A549 (cell line): ENCODE results near the gene DPYD. TPM values are rescaled to one million over a fixed set of nuclear protein-coding genes. Genes with fewer than 3 reads are reported as not detected.

Experiments used
- ATAC-seq, 2 experiments: fragments of 200-7000 bp in 1 of 2; fragments of >200 bp in 1 of 2; cut with Nextera tagmentation in 1 of 2; cut with Tn5 transposase in 1 of 2; 3 replicates each; pipeline versions ENCODE4 v1.8.0 to v1.9.1; 2018 to 2020; ENCODE audit warnings: mild to moderate bottlenecking in 1 of 2, moderate library complexity in 1 of 2
- CTCF ChIA-PET: fragments of 300-600 bp; sonication (Branson Sonifier 250); formaldehyde crosslinking; extraction: SDS; loops from one replicate; lab custom pipeline; 2021; ENCODE audit warnings: antibody characterized with exemption, inconsistent platforms; lab: Yijun Ruan, JAX
- POLR2A ChIA-PET: fragments of 350-600 bp; formaldehyde crosslinking; extraction: SDS; loops from one replicate; lab custom pipeline; 2021; ENCODE audit warnings: antibody characterized with exemption, inconsistent platforms; lab: Yijun Ruan, JAX
- DNase-seq, 2 experiments: peaks; one replicate each; pipeline versions ENCODE4 v3.0.0 to v3.0.0-alpha.2; 2011 to 2016; ENCODE audit warnings: low read depth in 1 of 2, low spot score in 1 of 2
- FAIRE-seq: peaks from 2 replicates; lab custom pipeline; 2011; peaks lifted over from hg19 to GRCh38; lab: Jason Lieb, UNC
- H3K27ac ChIP-seq, 2 experiments: fragments of >200 bp; sonication (Bioruptor Twin); formaldehyde crosslinking; 3 replicates each; pipeline ENCODE4 v1.5.1; 2016 to 2017
- H3K4me1 ChIP-seq: fragments of >200 bp; sonication (Bioruptor Twin); formaldehyde crosslinking; 3 replicates; pipeline ENCODE4 v1.6.1; 2016
- H3K4me2 ChIP-seq: fragments of >200 bp; sonication (Bioruptor Twin); formaldehyde crosslinking; 3 replicates; pipeline ENCODE4 v1.6.1; 2016
- H3K4me3 ChIP-seq: fragments of >200 bp; sonication (Bioruptor Twin); formaldehyde crosslinking; 3 replicates; pipeline ENCODE4 v1.5.1; 2016
- H3K9me3 ChIP-seq: fragments of >200 bp; sonication (Bioruptor Twin); formaldehyde crosslinking; 3 replicates; pipeline ENCODE4 v1.6.1; 2016
- BHLHE40 ChIP-seq: IDR thresholded peaks from 2 replicates; pipeline ENCODE4 v1.6.1; 2012; ENCODE audit warnings: low read depth, low read length, inconsistent platforms
- CBX2 ChIP-seq: fragments of 200-600 bp; sonication (generic); IDR thresholded peaks from 2 replicates; pipeline ENCODE4 v1.6.1; 2016; ENCODE audit warnings: low read depth, mild to moderate bottlenecking, borderline replicate concordance
- CBX8 ChIP-seq: fragments of 200-600 bp; sonication (generic); IDR thresholded peaks from 2 replicates; pipeline ENCODE4 v1.6.1; 2016
- CEBPB ChIP-seq, 2 experiments: fragments of >200 bp in 1 of 2; sonication (Bioruptor Twin) in 1 of 2; formaldehyde crosslinking in 1 of 2; IDR thresholded peaks; 2 replicates each; pipeline ENCODE4 v1.6.1; 2012 to 2016
- ELK1 ChIP-seq: fragments of 150-350 bp; IDR thresholded peaks from 2 replicates; pipeline ENCODE4 v1.6.1; 2014; ENCODE audit warnings: low read depth, mild to moderate bottlenecking, low read length
- EP300 ChIP-seq, 2 experiments: fragments of >200 bp; sonication (Bioruptor Twin); formaldehyde crosslinking; IDR thresholded peaks; 2 replicates in 1 of 2; 3 replicates in 1 of 2; pipeline ENCODE4 v1.6.1; 2016 to 2017
- ESRRA ChIP-seq: fragments of 150-350 bp; IDR thresholded peaks from 2 replicates; pipeline ENCODE4 v1.6.1; 2014; ENCODE audit warnings: mild to moderate bottlenecking, low read length, borderline replicate concordance
- FOSL2 ChIP-seq, 2 experiments: fragments of 450-650 bp in 1 of 2; fragments of >200 bp in 1 of 2; sonication (Bioruptor Twin) in 1 of 2; formaldehyde crosslinking; IDR thresholded peaks; 2 replicates each; pipeline versions ENCODE4 v1.5.0 to v1.6.1; 2016 to 2020; ENCODE audit warnings: mild to moderate bottlenecking in 1 of 2, moderate library complexity in 1 of 2
- HES2 ChIP-seq: fragments of >200 bp; sonication (Bioruptor Twin); formaldehyde crosslinking; IDR thresholded peaks from 2 replicates; pipeline ENCODE4 v1.6.1; 2016
- HOXA7 ChIP-seq: fragments of 250-450 bp; sonication (Bioruptor Pico); IDR thresholded peaks from 2 replicates; pipeline ENCODE4 v1.5.0; 2020; ENCODE audit warnings: mild to moderate bottlenecking, moderate library complexity
- JUN ChIP-seq, 2 experiments: fragments of >200 bp; sonication (Bioruptor Twin); formaldehyde crosslinking; IDR thresholded peaks; 2 replicates in 1 of 2; 3 replicates in 1 of 2; pipeline ENCODE4 v1.6.1; 2016 to 2017
- JUNB ChIP-seq: fragments of >200 bp; sonication (Bioruptor Twin); formaldehyde crosslinking; IDR thresholded peaks from 2 replicates; pipeline ENCODE4 v1.6.1; 2016
- NPAS2 ChIP-seq: fragments of 250-450 bp; sonication (Bioruptor Pico); IDR thresholded peaks from 2 replicates; pipeline ENCODE4 v1.8.0; 2022; ENCODE audit warnings: mild to moderate bottlenecking, moderate library complexity, borderline replicate concordance
- RARB ChIP-seq: fragments of 250-450 bp; sonication (Bioruptor Pico); IDR thresholded peaks from 2 replicates; pipeline ENCODE4 v1.8.0; 2021; ENCODE audit warnings: mild to moderate bottlenecking, moderate library complexity
- RCOR1 ChIP-seq: fragments of 150-350 bp; IDR thresholded peaks from 2 replicates; pipeline ENCODE4 v1.6.1; 2014; ENCODE audit warnings: antibody characterized with exemption, low read length, low read depth
- RFX5 ChIP-seq: fragments of 450-650 bp; IDR thresholded peaks from 2 replicates; pipeline ENCODE4 v1.7.1; 2014; ENCODE audit warnings: antibody characterized with exemption, mild to moderate bottlenecking, moderate library complexity
- SMC3 ChIP-seq: fragments of >200 bp; sonication (Bioruptor Twin); formaldehyde crosslinking; IDR thresholded peaks from 3 replicates; pipeline ENCODE4 v1.6.1; 2018; ENCODE audit warnings: inconsistent platforms
- SREBF2 ChIP-seq: fragments of 450-650 bp; IDR thresholded peaks from 2 replicates; pipeline ENCODE4 v1.6.1; 2014; ENCODE audit warnings: mild to moderate bottlenecking, moderate library complexity
- ZC3H11A ChIP-seq: fragments of 450-650 bp; IDR thresholded peaks from 2 replicates; pipeline ENCODE4 v1.6.1; 2014; ENCODE audit warnings: antibody characterized with exemption, mild to moderate bottlenecking
- ZFP36 ChIP-seq: fragments of 450-650 bp; IDR thresholded peaks from 2 replicates; pipeline ENCODE4 v1.6.1; 2014; ENCODE audit warnings: borderline replicate concordance; ENCODE audit not compliant: partially characterized antibody
- ZSCAN20 ChIP-seq: fragments of 250-450 bp; sonication (Bioruptor Pico); IDR thresholded peaks from 2 replicates; pipeline ENCODE4 v1.8.0; 2022; ENCODE audit warnings: mild to moderate bottlenecking, moderate library complexity
- WGBS: methylation state at CpG from one replicate; pipeline ENCODE4 v1.1.6; 2017; ENCODE audit errors: missing lambda C conversion rate; 5-methylcytosine and 5-hydroxymethylcytosine counted together
- polyA plus RNA-seq, 4 experiments: library from polyadenylated mRNA; depleted of rRNA in 3 of 4; stranded (reverse); fragments of >200 nt; fragmentation: RNase III in 1 of 4; extraction: RNeasy Plus Mini Kit Qiagen cat#74134 plus additional on column Dnase treatment in 1 of 4; gene quantifications; 2 replicates in 3 of 4; 3 replicates in 1 of 4; pipeline ENCODE4 v1.2.3, GENCODE V29; 2011 to 2017
- TF ChIP-seq, protein P1 (sequence below): fragments of >200 bp; sonication (Bioruptor Twin); formaldehyde crosslinking; IDR thresholded peaks from 3 replicates; pipeline ENCODE4 v1.6.1; 2016
- TF ChIP-seq, protein P2 (sequence below): fragments of 450-650 bp; IDR thresholded peaks from 2 replicates; pipeline ENCODE4 v1.6.1; 2014; ENCODE audit warnings: antibody characterized with exemption
- TF ChIP-seq, protein P3 (sequence below): fragments of 250-450 bp; sonication (Bioruptor Pico); IDR thresholded peaks from 2 replicates; pipeline ENCODE4 v1.5.0; 2020; ENCODE audit warnings: low read depth, mild to moderate bottlenecking, moderate library complexity

Gene DPYD
- polyA plus RNA-seq, 2 of the 4 experiments (the other 2 are of a cell fraction) = 5.9 to 7.5 TPM

DNA sequence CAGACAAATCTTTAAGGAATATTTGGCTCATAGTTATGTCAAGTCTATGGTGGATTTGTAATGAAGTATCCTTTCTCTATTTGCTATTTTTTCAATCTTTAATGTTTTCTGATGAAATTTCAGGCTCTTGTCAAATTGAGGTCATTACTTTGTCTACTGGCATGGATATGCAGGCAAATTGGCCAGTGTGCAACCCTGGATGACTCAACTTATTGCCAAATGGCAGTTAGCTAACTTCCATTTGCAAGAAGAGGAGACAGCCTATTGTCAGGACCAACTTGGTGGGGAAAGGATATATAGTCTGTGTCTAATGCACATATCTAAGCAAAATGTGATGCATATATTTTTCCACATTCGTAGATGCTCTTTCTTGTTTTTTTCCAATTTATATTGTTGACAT, 668.8 kb downstream of the DPYD start:
- WGBS = 0% methylated on average over 1 of the region's 1 CpG
- DNase-seq (peak in 1 of 2 experiments; percentile 20), ATAC-seq (peak in 1 of 2 experiments; percentile 62; a peak in 1 of 6 replicates), FAIRE-seq (no peak)
- TF ChIP-seq RFX5 (no peak), ESRRA (no peak), JUN (IDR thresholded peaks at IDR 0.05) (no peak), NPAS2 (CRISPR knock-in tag) (no peak), EP300 (IDR thresholded peaks at IDR 0.05) (no peak; a peak in 1 of 5 replicates), CEBPB (IDR thresholded peaks at IDR 0.05) (peak; percentile 28 to 70; a peak in 2 of 4 replicates), JUNB (no peak), HES2 (0 out of 2 replicates have a peak, but pooled peaks have one; percentile 23), CBX8 (no peak), RARB (CRISPR knock-in tag) (no peak), FOSL2 (IDR thresholded peaks at IDR 0.05) (peak; percentile 39; the same call in 1 of the 2 replicates), FOSL2 (CRISPR knock-in tag; IDR thresholded peaks at IDR 0.05) (no peak), SREBF2 (no peak), HOXA7 (CRISPR knock-in tag) (no peak), ZSCAN20 (CRISPR knock-in tag) (no peak), RCOR1 (no peak), ELK1 (no peak)
- TF ChIP-seq, protein P1, sequence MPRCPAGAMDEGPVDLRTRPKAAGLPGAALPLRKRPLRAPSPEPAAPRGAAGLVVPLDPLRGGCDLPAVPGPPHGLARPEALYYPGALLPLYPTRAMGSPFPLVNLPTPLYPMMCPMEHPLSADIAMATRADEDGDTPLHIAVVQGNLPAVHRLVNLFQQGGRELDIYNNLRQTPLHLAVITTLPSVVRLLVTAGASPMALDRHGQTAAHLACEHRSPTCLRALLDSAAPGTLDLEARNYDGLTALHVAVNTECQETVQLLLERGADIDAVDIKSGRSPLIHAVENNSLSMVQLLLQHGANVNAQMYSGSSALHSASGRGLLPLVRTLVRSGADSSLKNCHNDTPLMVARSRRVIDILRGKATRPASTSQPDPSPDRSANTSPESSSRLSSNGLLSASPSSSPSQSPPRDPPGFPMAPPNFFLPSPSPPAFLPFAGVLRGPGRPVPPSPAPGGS = no peak
- TF ChIP-seq, protein P2, sequence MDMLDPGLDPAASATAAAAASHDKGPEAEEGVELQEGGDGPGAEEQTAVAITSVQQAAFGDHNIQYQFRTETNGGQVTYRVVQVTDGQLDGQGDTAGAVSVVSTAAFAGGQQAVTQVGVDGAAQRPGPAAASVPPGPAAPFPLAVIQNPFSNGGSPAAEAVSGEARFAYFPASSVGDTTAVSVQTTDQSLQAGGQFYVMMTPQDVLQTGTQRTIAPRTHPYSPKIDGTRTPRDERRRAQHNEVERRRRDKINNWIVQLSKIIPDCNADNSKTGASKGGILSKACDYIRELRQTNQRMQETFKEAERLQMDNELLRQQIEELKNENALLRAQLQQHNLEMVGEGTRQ = no peak
- TF ChIP-seq, protein P3, sequence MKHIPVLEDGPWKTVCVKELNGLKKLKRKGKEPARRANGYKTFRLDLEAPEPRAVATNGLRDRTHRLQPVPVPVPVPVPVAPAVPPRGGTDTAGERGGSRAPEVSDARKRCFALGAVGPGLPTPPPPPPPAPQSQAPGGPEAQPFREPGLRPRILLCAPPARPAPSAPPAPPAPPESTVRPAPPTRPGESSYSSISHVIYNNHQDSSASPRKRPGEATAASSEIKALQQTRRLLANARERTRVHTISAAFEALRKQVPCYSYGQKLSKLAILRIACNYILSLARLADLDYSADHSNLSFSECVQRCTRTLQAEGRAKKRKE (CRISPR knock-in tag) = no peak
- no peaks in the 10 kb centered on the region for H3K9me3 ChIP-seq
- peak overlapping the region in 1 of 2 experiments; percentile 15; a peak in 1 of 6 replicates for H3K27ac ChIP-seq
- H3K4me3 ChIP-seq = no peak overlapping the region
- ChIA-PET POLR2A (no interaction called here), CTCF (no interaction called here)
- 0 out of 3 replicates have a peak overlapping the region, but pooled peaks have one; percentile 19 for H3K4me2 ChIP-seq
- H3K4me1 ChIP-seq = peaks cover 8% of the 10 kb centered on the region; the same call in 1 of the 3 replicates

DNA sequence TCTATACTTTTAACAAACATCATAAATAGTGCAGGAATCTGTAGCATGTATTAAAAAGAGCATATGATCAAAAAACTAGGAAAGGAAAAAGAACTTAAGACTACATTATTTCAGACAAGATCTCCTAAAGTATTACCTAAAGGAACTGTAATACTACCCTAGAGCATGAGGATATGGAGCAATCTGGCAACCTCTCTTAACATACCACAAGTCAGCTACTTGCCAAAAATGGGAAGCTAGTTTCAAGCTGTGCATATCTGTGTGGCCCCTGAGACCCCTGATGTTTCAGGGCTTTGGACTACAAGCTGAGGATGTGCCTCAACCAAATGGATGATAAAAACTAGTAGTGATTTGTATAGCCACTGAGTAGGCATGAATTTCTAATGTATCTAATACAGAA, 673.6 kb downstream of the DPYD start:
- POLR2A ChIA-PET = no interaction called here
- ATAC-seq (no peak), FAIRE-seq (no peak)
- H3K9me3 ChIP-seq = no peaks in the 10 kb centered on the region
- TF ChIP-seq BHLHE40 (no peak), RFX5 (no peak), ZC3H11A (no peak), CBX8 (no peak), CBX2 (no peak), SMC3 (no peak), ZFP36 (no peak)
- TF ChIP-seq, protein P1 = no peak
- TF ChIP-seq, all 56 proteins: peak for 0
- no peak for DNase-seq
- H3K27ac ChIP-seq = no peak overlapping the region
- no peak overlapping the region for H3K4me2 ChIP-seq
- CTCF ChIA-PET = no interaction called here
- H3K4me1 ChIP-seq = peaks cover 5% of the 10 kb centered on the region; the same call in 1 of the 3 replicates
- H3K4me3 ChIP-seq = no peak overlapping the region
